Measurements from ENCODE around the gene SCN4B.

- TF ChIP-seq ZNF565 (CRISPR knock-in tag; conservative IDR thresholded peaks at IDR 0.05; ENCODE audit: low read depth) = no peak
- TF ChIP-seq ZC3H10 (CRISPR knock-in tag; IDR thresholded peaks at IDR 0.05) = no peak
- no peak for TF ChIP-seq ARNTL (CRISPR knock-in tag; IDR thresholded peaks at IDR 0.05; ENCODE audit: borderline replicate concordance, low read depth)
- no peak for TF ChIP-seq BACH2 (CRISPR knock-in tag; IDR thresholded peaks at IDR 0.05; ENCODE audit: borderline replicate concordance)
- TF ChIP-seq RARB (CRISPR knock-in tag; IDR thresholded peaks at IDR 0.05) = no peak
- no peak for TF ChIP-seq ZFP30 (CRISPR knock-in tag; IDR thresholded peaks at IDR 0.05)
- TF ChIP-seq ZNF8 (CRISPR knock-in tag; IDR thresholded peaks at IDR 0.05) = no peak
- no peak for TF ChIP-seq PATZ1 (CRISPR knock-in tag; IDR thresholded peaks at IDR 0.05; ENCODE audit: borderline replicate concordance)
- TF ChIP-seq PPARA (CRISPR knock-in tag; IDR thresholded peaks at IDR 0.05; ENCODE audit: borderline replicate concordance) = no peak
These were observed 16.3 kb downstream of the SCN4B start for GRCh38 chr11:118136341-118136740.

All from SK-N-SH treated with all-trans-retinoic acid at 6 μM for 48 hours (cell line).